HG02642 (cell line): Measurements from ENCODE around the gene ADCY5.

Experiments
- ATAC-seq: cut with Tn5 transposase; IDR thresholded peaks from one replicate; pipeline ENCODE4 v1.9.1; 2021; ENCODE audit warnings: mild to moderate bottlenecking; ENCODE audit not compliant: unreplicated experiment, poor library complexity

ADCY5 gene

DNA sequence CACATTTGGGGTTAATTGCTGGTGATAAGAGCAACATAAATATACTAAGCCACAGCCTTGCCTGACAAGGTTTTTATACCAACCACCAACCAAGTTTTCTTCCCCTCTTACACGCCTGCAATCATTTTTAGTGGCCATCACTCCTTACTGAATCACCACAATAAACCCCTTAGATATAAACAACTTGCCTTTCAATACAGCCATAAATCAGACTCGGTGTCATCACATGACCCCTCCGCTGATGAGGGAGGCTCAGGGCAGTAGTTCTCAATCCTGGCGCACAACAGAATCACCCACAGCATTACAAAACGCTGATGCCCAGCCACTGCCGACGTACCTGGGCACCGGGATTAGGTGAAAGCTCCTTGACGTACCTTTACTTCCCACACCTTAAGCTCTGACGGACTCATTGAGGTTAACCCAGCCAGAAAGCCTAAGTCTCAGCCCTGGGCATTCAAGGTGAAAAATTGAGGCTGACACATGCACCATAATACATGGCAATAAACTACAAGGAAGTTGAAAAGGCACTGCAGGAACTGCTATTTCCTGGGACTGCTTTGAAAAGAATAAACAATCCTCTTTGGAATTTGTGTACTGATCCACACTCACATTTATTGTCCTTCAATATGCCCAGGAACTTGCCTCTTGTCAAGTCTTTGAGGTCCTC lies 17.1 kb downstream of the ADCY5 start:
- no peak for ATAC-seq

DNA sequence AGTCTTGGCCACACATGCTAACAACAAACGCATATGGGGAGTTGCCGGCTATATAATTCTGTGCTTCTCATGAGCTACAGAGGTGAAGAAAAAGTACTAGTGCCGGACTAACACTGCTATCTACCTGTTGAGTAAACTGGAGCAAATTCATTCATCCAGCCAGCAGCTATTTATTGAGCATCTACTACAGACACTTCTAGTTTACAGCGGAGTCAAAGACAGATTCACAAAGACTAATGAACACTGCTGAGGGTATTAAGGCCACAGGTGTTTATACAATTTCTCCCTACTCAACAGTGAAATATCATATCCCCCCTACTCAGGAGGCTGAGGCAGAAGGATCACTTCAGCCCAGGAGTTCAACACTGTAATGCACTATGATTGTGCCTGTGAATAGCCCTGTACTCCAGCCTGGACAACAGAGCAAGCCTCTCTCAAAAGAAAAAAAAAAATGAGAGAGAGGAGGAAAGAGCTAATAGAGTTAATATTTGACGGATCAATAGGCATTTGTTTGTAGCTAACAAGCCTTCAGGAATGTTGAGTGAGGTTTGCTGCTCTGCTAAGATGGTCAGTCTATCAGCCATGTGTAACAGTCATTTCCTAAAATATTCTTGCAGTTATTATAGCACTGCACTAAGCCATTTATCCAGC lies 17.8 kb downstream of the ADCY5 start:
- no peak for ATAC-seq

DNA sequence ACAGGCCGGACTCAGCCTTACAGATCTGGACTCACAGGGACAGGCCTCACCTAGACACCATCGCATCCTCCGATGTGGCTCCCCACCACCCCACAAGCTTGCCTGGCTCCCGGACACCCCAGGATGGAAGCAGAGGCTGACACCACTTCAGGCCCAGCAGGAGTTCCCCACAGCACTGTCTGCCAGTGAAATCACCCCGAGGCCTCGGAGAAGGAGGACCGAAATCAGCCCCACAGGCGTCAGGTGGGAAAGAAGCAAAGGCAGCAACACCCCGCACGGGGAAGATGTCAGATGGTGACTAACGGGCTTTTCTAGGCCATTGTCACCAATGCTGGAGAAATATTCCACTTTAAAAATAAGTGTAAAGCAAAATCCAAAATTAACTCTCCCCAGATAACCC lies 18.6 kb downstream of the ADCY5 start:
- no peak for ATAC-seq

DNA sequence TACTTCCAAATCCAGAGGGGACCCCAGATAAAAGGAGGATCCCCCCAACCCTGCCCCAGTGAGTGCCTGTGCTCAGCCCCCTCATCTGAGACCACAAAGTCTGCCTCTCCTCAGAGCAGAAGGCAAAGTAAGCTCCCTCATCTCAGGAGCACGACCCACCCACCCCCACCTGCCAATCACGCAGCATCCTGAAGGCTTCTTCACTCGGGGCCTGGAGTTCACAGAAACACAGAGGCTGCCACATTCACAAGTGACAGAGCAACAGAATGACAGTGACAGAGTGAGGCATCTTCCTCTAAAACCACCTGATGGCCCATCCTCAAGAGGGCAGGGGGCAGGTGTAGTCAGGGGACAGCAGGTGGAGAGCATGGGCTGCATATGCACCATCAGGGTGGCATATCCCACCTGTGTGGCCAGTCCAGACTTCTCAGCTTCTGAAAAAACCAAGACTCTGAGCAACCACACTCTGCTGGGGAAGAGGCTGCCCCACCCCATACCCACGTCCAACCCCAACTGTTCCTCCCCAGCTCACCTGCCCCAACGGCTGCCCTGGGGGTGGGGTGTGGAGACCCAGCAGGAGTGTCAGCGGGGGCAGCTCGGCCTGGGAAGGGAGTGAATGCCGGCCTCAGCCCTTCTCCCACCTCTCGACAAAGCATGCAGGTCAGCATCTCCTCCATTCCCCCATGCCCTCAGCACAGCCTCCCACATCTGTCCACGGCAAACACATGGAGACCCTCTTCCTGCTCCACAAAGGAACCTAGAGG lies 19.3 kb downstream of the ADCY5 start:
- no peak for ATAC-seq

DNA sequence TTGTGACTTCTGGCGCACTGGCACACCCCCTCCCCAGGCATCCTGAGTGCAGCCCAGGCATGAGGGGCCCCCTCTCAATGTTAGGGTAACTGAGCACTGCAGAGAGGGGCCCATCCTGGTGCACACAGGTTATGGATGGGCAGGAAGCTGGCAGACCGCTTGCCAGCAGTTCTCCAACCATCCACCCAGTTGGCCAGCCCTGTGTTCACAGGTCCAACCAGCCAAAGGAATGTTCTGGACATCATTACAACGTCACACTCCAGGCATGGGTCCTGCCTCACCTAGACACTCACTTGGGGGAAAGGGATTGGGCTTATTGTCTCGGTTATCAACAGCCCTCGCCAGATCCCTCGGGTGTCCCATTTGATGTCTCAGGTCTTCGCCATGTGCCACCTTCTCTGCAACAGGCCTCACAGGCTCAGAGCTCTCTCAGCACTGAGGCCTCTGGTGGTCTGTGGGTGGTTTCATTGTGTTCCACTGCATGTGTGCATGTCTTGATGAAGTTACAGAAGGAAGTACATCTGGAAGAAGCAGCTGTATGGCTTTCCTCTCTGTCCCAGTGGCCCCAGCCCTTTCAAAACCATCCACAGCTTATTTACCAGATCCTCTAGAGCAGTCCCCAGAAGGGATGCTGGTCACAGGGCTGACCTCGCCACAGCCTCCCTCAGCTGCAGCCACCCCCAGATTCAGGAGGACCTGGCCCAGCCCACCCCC lies 23.7 kb downstream of the ADCY5 start:
- ATAC-seq = no peak

DNA sequence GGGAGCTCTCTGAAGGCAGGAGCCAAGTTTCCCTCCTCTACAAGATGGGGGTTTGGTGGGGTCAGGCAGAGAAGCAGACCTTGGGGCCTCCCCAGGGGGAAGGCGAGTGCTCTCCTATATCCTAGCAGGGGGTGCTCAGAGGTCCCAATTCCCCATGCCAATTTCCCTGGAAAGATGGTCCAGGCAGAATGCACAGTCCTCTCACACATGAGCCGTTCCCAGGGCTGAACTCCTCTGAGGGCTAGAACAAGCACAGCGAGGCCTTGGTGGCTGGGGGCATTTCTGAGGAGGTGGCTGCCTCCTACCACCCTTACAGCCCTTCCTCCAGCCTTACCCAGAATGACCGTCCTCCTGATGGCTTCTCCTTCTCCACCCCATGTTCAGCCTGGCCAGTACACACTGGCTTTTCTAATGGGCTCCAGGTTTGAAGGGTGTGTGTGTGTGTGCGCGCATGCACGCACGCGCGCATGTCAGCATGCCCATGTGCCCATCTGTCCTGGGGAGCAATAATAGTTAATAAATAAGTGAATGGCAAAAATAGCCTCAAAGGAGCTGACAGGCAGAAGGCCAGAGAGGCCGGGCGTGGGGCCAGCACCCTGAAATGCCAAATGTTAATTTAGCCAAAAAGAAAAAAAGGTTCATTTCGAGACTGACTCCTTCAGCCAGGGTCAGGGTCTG lies 24.4 kb downstream of the ADCY5 start:
- no peak for ATAC-seq

DNA sequence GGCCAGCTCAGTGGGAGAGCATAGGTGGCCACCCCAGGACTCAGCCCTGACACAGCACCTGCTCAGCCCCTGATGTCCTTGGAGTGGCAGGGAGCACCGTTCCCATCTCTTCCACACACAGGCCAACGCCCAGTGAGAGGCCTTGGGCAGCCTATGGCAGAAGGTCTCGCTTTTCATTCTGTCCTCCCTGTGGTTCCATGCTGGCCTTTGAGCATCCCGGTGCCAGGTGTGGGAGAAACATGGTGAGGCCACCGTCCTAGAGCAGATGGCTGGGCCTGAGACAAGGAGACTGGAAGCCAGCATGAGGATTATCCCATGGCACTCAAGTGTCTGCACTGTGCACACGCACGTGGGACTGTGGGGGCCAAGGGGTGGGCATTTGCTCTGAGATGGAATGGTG lies 25.1 kb downstream of the ADCY5 start:
- no peak for ATAC-seq

DNA sequence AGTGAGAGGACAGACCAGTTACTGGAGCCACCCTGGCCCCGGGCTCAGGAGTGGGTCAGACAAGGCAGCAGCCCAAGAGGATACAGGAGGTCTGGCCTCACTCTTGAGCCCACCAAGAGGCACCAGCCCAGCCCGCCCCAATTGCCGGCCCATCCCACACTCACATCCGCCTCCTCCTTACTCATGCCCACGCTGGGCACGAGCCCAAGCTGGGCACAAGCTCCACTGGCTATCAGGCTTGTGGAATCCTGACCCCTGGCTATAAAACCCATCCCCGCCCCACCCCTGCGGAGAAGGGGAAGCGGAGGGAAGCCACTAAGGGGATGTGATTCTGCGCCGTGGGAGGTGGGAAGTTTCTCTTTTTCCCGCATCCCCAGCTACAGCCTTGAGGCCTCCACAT lies 25.9 kb downstream of the ADCY5 start:
- ATAC-seq = no peak

DNA sequence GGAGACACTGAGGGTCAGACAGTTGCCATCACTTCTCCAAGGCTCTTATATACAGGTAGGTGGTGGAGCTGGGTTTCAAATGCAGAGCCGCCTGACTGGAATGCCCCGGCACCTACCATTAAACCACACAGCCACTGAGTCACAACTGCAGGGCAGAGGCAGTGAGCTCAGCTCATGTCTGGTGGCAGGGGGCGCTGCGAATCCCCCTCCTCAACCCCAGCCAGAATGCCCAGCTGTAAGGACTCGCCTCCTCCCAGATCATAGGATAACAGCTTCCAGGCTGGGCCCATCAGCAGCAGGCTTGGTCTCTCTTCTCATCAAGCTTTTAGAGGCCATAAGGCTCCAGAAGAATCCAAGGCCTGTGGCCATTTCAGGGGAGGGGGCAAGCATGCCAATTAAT lies 26.4 kb downstream of the ADCY5 start:
- no peak for ATAC-seq

DNA sequence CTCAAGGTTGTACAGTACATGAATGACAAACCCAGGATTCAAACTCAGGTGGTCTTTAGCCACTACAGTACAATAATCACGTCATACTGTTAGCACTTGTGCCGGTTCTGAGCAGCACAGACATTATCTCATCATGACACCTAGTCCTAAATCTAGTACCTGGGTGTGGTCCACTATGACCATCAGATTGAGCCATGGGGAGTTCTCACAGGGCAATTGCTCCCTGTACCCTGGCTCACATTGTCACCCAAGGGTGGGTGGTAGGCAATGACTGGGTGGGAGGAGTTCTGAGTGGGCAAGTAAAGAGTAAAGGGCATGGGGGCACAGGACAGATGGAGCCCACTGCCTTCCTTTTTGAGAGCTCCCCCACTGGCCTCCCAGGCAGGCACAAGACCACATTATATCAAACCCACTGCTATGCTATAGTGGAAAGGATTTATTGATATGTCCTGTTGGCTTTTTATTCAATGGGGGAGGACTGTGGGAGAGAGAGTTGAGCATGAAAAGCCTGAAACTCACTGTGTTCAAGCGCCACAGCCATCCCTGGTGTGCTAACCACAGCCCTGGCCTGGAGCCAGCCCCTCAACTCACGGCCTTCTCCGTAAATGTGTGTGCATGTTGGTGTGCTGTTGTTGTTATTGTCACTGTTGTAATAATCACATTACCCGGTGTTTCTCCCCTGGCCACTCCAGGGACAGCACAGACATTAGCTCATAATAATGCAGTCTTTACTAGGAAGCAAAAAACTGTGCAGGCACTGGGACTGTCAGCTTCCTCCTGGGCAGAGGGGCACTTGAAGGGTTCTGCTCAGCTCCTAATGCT lies 27.3 kb downstream of the ADCY5 start:
- ATAC-seq = no peak

DNA sequence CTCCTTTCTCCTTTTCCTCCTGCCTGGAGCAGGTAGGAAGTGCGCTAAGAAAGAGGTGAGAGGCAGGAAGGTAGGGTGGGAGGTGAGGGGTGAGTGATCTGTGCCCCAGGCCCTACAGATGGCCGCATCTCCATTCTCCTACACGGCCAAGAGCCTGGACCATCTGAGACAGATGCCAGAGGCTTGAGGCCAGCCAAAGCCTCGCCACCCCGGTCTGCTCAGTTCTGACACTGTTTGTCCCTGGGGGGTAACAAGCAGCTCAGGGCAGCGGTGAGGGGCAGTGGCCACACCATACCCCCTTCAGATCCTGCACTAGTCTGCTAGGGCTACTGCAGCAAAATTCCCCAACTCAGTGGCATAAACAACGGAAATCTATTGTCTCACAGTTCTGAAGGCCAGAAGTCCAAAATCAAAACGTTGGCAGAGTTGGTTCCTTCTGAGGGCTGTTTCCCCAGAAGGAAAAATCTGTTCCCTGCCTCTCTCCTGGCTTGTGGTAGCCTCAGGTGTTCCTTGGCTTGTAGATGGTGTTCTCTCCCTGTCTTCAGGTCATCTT lies 28.4 kb downstream of the ADCY5 start:
- no peak for ATAC-seq

DNA sequence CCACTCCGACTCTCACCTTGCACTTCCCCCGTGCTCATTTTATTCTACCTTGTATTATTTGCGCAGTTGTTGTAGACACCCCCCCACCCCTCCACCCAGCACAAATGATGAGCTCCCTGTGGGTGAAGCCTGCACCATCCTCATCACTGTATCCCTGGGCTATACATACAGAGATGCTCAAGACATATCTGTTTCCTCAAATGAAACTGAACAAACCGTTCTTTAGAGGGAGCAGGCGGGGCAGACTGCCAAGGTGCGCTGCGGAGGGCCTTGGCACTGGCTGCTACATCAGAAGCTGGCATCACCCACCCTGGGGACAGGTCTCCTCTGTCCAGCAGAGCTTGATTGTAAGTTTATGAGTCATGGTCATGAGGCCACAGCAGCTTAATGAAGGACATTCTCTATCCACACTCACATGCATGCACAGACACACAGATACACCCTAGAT lies 29.0 kb downstream of the ADCY5 start:
- no peak for ATAC-seq

DNA sequence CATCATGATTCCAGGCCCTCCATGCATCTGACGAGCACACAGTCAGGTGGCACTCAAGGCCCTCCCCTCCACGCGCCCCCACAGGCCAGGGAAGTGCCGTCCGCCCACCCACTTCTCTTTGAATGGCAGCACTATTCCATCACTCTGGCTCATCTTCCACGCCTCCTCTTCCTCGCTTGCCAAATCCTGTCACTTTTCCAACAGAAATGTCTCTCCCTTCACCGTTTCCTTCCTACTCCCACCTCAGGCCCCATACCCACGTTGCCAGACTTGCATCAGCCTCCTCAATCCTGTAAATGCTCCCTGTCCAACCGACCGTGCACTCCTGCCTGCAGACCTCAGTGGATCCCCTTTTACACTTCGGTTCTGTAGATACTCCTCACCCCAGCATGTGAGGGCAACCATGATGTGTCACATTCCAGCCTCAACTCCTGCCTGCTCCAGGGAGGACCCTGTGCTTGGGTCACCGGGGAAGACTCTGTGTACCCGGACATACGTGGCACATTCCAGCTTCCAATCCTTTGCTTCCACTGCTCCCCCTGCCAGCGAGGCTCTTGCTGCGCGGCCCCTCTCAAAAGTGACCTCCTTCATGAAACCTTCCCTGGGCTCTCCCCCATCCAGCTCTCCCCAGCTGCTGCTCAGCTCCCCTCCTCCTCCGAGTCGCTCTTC lies 29.6 kb downstream of the ADCY5 start:
- no peak for ATAC-seq

DNA sequence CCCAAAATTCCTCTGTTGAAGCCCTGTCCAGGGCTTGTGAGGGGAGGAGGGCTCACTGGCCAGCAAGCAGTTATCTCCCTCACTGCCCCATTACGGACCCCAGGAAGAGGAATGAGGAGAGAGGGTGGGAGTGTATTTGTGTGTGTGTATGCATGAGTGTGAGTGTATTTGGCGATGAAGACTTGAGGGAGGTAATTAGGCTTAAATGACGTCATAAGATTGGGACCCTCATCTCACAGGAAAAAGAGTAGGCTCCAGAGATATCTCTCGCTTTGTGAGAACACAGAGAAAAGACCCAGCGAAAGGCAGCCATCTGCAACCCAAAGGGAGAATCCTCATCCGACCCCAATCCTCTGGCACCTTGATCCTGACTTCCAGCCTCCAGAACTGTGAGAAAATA lies 32.2 kb downstream of the ADCY5 start:
- no peak for ATAC-seq

DNA sequence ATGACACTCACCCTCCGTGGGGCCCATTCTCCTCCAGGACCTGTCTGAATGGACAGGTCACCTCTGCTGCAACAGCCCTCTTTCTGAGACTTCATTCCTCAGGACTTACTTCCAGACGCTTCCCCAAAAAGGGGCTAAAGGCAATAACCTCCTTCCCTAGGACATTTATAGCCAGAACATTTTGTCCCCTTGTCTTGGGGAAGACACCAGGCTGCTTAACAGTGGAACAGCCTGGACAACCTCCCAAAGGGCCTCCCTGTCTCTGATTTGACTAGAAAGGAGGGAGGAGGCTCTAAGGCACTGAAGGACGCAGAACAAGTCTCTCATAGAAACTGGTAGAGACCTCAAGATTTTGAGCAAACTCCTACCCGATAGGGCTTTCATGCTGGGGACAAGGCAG lies 32.7 kb downstream of the ADCY5 start:
- no peak for ATAC-seq

DNA sequence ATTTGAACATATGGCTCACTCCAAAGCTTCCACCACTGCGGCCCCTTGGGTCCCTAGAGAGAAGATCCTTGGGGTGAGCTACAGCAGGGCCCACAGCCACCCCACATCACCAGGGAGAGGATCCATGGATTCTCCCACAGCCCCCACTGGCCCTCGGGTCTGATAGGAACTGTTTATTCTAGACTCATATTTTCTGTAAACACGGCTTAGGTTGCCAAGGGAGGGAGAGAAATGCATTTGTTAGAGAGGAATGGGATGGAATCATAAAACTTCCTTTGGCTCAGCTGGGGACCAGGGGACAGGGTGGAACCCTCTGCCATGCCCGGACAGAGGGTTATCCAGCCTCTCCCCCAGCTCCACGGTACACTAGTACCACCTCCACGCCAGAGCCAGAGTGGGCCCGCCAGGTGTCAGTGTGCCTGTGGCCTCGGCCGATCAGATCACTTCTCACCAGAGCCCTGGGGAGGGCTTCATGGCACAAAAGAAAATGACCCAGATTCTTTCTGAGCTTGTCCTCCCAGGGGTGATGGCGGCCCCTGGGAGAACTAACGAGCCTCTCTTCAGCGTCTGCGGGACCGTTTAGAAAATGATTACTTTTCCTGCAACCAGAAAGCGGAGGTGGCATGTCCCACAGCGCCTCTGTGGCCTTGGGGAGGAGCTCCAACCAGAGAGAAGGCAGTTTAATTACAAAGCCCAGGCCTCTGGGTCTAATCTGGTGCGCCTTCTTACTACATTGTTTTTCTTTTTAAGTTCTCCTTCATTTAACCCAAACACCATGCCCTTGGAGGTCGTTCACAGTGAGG lies 33.7 kb downstream of the ADCY5 start:
- ATAC-seq = no peak

DNA sequence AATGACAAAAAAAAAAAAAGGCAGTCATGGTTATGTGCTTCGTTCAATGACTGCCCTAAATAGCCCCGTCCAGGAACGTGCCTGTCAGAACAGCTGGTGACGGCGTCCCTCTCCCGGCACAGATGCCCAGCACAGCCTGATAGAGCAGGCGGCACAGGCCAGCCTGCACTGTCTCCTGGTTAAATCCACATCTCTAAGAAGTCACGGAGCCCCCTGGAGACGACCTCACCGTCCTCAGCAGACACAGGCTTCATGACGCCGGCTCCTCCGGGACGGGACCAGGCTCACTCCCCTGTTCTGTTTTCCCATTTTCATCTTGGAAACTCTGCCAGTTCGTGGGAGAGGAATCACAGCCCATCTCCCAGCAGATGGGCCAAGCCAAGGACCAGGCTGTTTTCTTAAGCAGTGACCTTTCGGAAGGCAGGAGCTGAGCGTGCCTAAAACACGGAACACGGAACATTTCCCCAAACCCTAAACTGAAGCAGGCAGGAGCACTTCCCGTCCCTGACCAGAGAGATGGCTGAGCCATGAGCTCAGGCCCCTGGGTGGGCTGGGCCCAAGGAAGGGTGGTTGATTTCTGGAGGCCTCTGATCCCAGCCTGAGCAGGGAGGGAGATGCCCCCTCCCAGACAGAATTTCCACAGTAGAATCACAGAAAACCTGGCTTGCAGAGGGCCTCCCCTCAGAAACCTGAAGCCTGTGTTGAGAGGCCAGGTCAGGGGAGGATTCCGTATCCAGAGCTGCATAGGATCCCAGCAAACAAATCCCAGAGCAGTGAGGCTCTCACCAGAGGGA lies 35.9 kb downstream of the ADCY5 start:
- ATAC-seq = no peak
